Measurements from ENCODE around the gene ABCD4.

GRCh38 chr14:74301594-74302151 is 1.1 kb downstream of the ABCD4 start:
- TF ChIP-seq POLR2A (IDR thresholded peaks at IDR 0.05) (no peak), CTCF (IDR thresholded peaks at IDR 0.05) (no peak)
